GM12878 (cell line): ENCODE results near the gene METTL8.

ENCODE experiments used
- CTCF ChIP-seq, 3 experiments: IDR thresholded peaks in 2 of 3; conservative IDR thresholded peaks in 1 of 3; 2 replicates each; pipeline ENCODE4 v1.5.1; 2011; ENCODE audit warnings: low read depth in 3 of 3, low read length in 3 of 3, mild to moderate bottlenecking in 3 of 3, control low read depth in 2 of 3, moderate library complexity in 2 of 3, inconsistent platforms in 1 of 3, mixed read lengths in 1 of 3; ENCODE audit not compliant: control insufficient read depth in 2 of 3, insufficient read depth in 1 of 3; ENCODE audit errors: extremely low read depth in 1 of 3
- ESRRA ChIP-seq: IDR thresholded peaks from 2 replicates; pipeline ENCODE4 v1.6.1; 2012; ENCODE audit warnings: mild to moderate bottlenecking, low read length, improper control_type of control experiment
- FOS ChIP-seq: IDR thresholded peaks from 3 replicates; pipeline ENCODE4 v1.6.1; 2011; ENCODE audit warnings: borderline replicate concordance; ENCODE audit not compliant: insufficient read length; ENCODE audit errors: extremely low read depth
- GABPA ChIP-seq: IDR thresholded peaks from 2 replicates; pipeline ENCODE4 v1.6.1; 2014; ENCODE audit warnings: antibody characterized with exemption, low read depth, mild to moderate bottlenecking, inconsistent platforms
- HDAC2 ChIP-seq: fragments of 200-600 bp; sonication (generic); IDR thresholded peaks from 2 replicates; pipeline ENCODE4 v1.6.1; 2017
- POLR2A ChIP-seq: IDR thresholded peaks from 2 replicates; pipeline ENCODE4 v1.6.1; 2011; ENCODE audit warnings: low read depth, mild to moderate bottlenecking, low read length
- POLR2AphosphoS5 ChIP-seq: IDR thresholded peaks from 2 replicates; pipeline ENCODE4 v1.6.1; 2011; ENCODE audit warnings: mild to moderate bottlenecking, low read length, inconsistent platforms
- RELA ChIP-seq: fragments of 450-650 bp; IDR thresholded peaks from 2 replicates; pipeline ENCODE4 v1.8.0; 2014; ENCODE audit warnings: borderline replicate concordance; ENCODE audit not compliant: partially characterized antibody
- SMC3 ChIP-seq: IDR thresholded peaks from 2 replicates; pipeline ENCODE4 v1.6.1; 2011; ENCODE audit warnings: low read length, improper control_type of control experiment, borderline replicate concordance
- SRF ChIP-seq, 2 experiments: IDR thresholded peaks; 2 replicates each; pipeline ENCODE4 v1.6.1; 2011; ENCODE audit warnings: low read depth in 2 of 2, low read length in 2 of 2, mild to moderate bottlenecking in 1 of 2, moderate library complexity in 1 of 2
- TARDBP ChIP-seq: IDR thresholded peaks from 2 replicates; pipeline ENCODE4 v1.6.1; 2016; ENCODE audit warnings: borderline replicate concordance
- ZBED1 ChIP-seq: IDR thresholded peaks from 2 replicates; pipeline ENCODE4 v1.6.1; 2016; ENCODE audit warnings: borderline replicate concordance

GRCh38 chr2:171475979-171476378 is 42.2 kb upstream of the METTL8 start:
- no peak for TF ChIP-seq SMC3
- no peak for TF ChIP-seq FOS
- no peak for TF ChIP-seq CTCF (IDR thresholded peaks at IDR 0.05 in 2 of 3, conservative IDR thresholded peaks at IDR 0.05 in 1 of 3; ENCODE audit: control insufficient read depth in 2 of 3, extremely low read depth in 1 of 3, insufficient read depth in 1 of 3, low read depth in 3 of 3, low read length in 3 of 3)
- TF ChIP-seq POLR2A, result no peak
- no peak for TF ChIP-seq SRF (IDR thresholded peaks at IDR 0.05; ENCODE audit: low read depth in 2 of 2, low read length in 2 of 2)
- TF ChIP-seq POLR2AphosphoS5, result no peak
- no peak for TF ChIP-seq HDAC2
- TF ChIP-seq GABPA, result no peak
- no peak for TF ChIP-seq TARDBP
- no peak for TF ChIP-seq ESRRA
- TF ChIP-seq ZBED1, result no peak
- no peak for TF ChIP-seq RELA
